Esophagus squamous epithelium (tissue), 4 donors: ENCODE results near the gene C11orf91.
"Not testable (repeated sequence)": the region's sequence is repeated elsewhere in the genome, so short reads cannot be mapped to it uniquely, and the experiment has no call there.

ENCODE experiments used
- CTCF ChIP-seq, 6 experiments: fragments of 450-650 bp in 4 of 6; fragments of 200-600 bp in 2 of 6; sonication (generic) in 2 of 6; IDR thresholded peaks; one replicate each; pipeline ENCODE4 v1.5.1; 2016 to 2019; ENCODE audit warnings: antibody characterized with exemption in 6 of 6, mild to moderate bottlenecking in 4 of 6, moderate library complexity in 4 of 6
- POLR2A ChIP-seq, 4 donors: fragments of 450-650 bp; IDR thresholded peaks; one replicate each; pipeline ENCODE4 v1.6.1; 2017; ENCODE audit warnings: antibody characterized with exemption in 4 of 4, mild to moderate bottlenecking in 4 of 4, moderate library complexity in 3 of 4

- TF ChIP-seq CTCF, POLR2A (IDR thresholded peaks at IDR 0.05): not testable (repeated sequence)
Measured at GRCh38 chr11:33707831-33708230, 7.2 kb upstream of the C11orf91 start.
